Glomerular endothelial cell (primary cell): ENCODE results near the gene PSMF1. TPM values are rescaled to one million over a fixed set of nuclear protein-coding genes. Genes with fewer than 3 reads are reported as not detected.

ENCODE experiments used
- DNase-seq: peaks from one replicate; pipeline ENCODE4 v3.0.0-alpha.2; 2011; ENCODE audit warnings: low read depth, low spot score; ENCODE audit errors: extremely low read depth
- total RNA-seq: library from RNA; depleted of rRNA; stranded (reverse); fragments of >200 nt; gene quantifications from 2 replicates; pipeline ENCODE4 v1.2.3, GENCODE V29; 2015

Gene PSMF1
- total RNA-seq, 1 donor from 2014 or later: 110 TPM

GRCh38 chr20:1188347-1188746, 69.9 kb downstream of the PSMF1 start:
- DNase-seq: no peak

GRCh38 chr20:1189827-1190226, 71.4 kb downstream of the PSMF1 start:
- DNase-seq: no peak

GRCh38 chr20:1190847-1191246, 72.4 kb downstream of the PSMF1 start:
- DNase-seq: no peak

GRCh38 chr20:1191299-1191698, 72.9 kb downstream of the PSMF1 start:
- no peak for DNase-seq

GRCh38 chr20:1195226-1195625, 76.8 kb downstream of the PSMF1 start:
- DNase-seq: no peak

- DNase-seq: no peak
These were observed 78.2 kb downstream of the PSMF1 start for GRCh38 chr20:1196634-1197033.

- DNase-seq: no peak
These were observed 79.4 kb downstream of the PSMF1 start for GRCh38 chr20:1197801-1198200.

GRCh38 chr20:1198751-1199150, 80.3 kb downstream of the PSMF1 start:
- no peak for DNase-seq

- DNase-seq: no peak
These were observed 80.9 kb downstream of the PSMF1 start for GRCh38 chr20:1199212-1199873.

- no peak for DNase-seq
These were observed 81.6 kb downstream of the PSMF1 start for GRCh38 chr20:1199964-1200363.

- DNase-seq: no peak
These were observed 84.5 kb downstream of the PSMF1 start, which contains the start of gene C20orf202 for GRCh38 chr20:1202762-1203504. TSS of gene C20orf202 (plus strand) at chr20:1203454. CDS start at chr20:1203586, 132 bp downstream.

GRCh38 chr20:1203630-1204029, 85.2 kb downstream of the PSMF1 start:
- DNase-seq: no peak

- no peak for DNase-seq
These were observed 85.7 kb downstream of the PSMF1 start for GRCh38 chr20:1204113-1204512.

GRCh38 chr20:1204576-1204975, 86.2 kb downstream of the PSMF1 start:
- DNase-seq: no peak

- DNase-seq: no peak
These were observed 87.4 kb downstream of the PSMF1 start for GRCh38 chr20:1205802-1206201.

- DNase-seq: no peak
These were observed 88.2 kb downstream of the PSMF1 start for GRCh38 chr20:1206366-1207148.

- DNase-seq: no peak
These were observed 89.0 kb downstream of the PSMF1 start for GRCh38 chr20:1207293-1207878.

- DNase-seq: no peak
These were observed 91.3 kb downstream of the PSMF1 start for GRCh38 chr20:1209447-1210387.

- DNase-seq: no peak
These were observed 92.1 kb downstream of the PSMF1 start for GRCh38 chr20:1210501-1210900.

- no peak for DNase-seq
These were observed 93.6 kb downstream of the PSMF1 start for GRCh38 chr20:1212023-1212422.
